DOHH2 (cell line): ENCODE results near the gene CRYGN.

Experiments used
- H3F3A ChIP-seq: fragments of 200-600 bp; sonication (generic), shearing (Covaris generic); 2 replicates; pipeline ENCODE4 v1.6.0; 2016; ENCODE audit warnings: antibody characterized with exemption, mild to moderate bottlenecking; ENCODE audit not compliant: control insufficient read depth, insufficient read depth
- H3K27ac ChIP-seq: fragments of 200-600 bp; sonication (generic); 2 replicates; pipeline ENCODE4 v1.5.1; 2014; ENCODE audit warnings: low read depth, mild to moderate bottlenecking, low read length, moderate library complexity
- H3K27me3 ChIP-seq: fragments of 200-600 bp; sonication (generic); 2 replicates; pipeline ENCODE4 v1.6.1; 2014; ENCODE audit warnings: mild to moderate bottlenecking, low read length, mixed read lengths; ENCODE audit not compliant: control insufficient read depth
- H3K36me3 ChIP-seq: fragments of 200-600 bp; sonication (generic); 2 replicates; pipeline ENCODE4 v1.6.1; 2014; ENCODE audit warnings: mild to moderate bottlenecking, low read length, moderate library complexity, mixed read lengths; ENCODE audit not compliant: control insufficient read depth
- H3K4me1 ChIP-seq: fragments of 200-600 bp; sonication (generic); 2 replicates; pipeline ENCODE4 v1.6.1; 2014; ENCODE audit warnings: mild to moderate bottlenecking, low read length, mixed read lengths; ENCODE audit not compliant: control insufficient read depth
- H3K4me2 ChIP-seq: fragments of 200-600 bp; sonication (generic); 2 replicates; pipeline ENCODE4 v1.6.0; 2014; ENCODE audit warnings: mild to moderate bottlenecking, low read length, moderate library complexity
- H3K4me3 ChIP-seq: fragments of 200-600 bp; sonication (generic); 2 replicates; pipeline ENCODE4 v1.5.1; 2014; ENCODE audit warnings: mild to moderate bottlenecking, low read length, mixed read lengths
- H3K79me2 ChIP-seq: fragments of 200-600 bp; sonication (generic); 2 replicates; pipeline ENCODE4 v1.6.1; 2014; ENCODE audit warnings: mild to moderate bottlenecking, low read length, mixed read lengths; ENCODE audit not compliant: control insufficient read depth
- H3K9me2 ChIP-seq: fragments of 200-600 bp; sonication (generic); replicated peaks from 2 replicates; pipeline ENCODE4 v1.6.1; 2014; ENCODE audit warnings: mild to moderate bottlenecking, low read length, mixed read lengths; ENCODE audit not compliant: control insufficient read depth
- H3K9me3 ChIP-seq: fragments of 200-600 bp; sonication (generic); 2 replicates; pipeline ENCODE4 v1.6.1; 2014; ENCODE audit warnings: antibody characterized with exemption, low read length, mixed read lengths; ENCODE audit not compliant: control insufficient read depth, insufficient read depth
- H4K20me1 ChIP-seq: fragments of 200-600 bp; sonication (generic); 2 replicates; pipeline ENCODE4 v1.6.0; 2014; ENCODE audit warnings: low read depth, mild to moderate bottlenecking, antibody characterized with exemption, low read length, moderate library complexity; ENCODE audit not compliant: control insufficient read depth, insufficient read depth
- EZH2phosphoT487 ChIP-seq: fragments of 200-600 bp; sonication (generic); IDR thresholded peaks from 2 replicates; pipeline ENCODE4 v1.6.1; 2017; ENCODE audit warnings: borderline replicate concordance, mild to moderate bottlenecking, antibody characterized with exemption, low read length, moderate library complexity, mixed read lengths
- TF ChIP-seq, protein P1 (sequence below): fragments of 200-600 bp; sonication (generic); IDR thresholded peaks from one replicate; pipeline ENCODE4 v1.5.1; 2014; ENCODE audit warnings: antibody characterized with exemption, mild to moderate bottlenecking, low read depth, low read length; ENCODE audit not compliant: poor library complexity, severe bottlenecking

The CRYGN gene

DNA sequence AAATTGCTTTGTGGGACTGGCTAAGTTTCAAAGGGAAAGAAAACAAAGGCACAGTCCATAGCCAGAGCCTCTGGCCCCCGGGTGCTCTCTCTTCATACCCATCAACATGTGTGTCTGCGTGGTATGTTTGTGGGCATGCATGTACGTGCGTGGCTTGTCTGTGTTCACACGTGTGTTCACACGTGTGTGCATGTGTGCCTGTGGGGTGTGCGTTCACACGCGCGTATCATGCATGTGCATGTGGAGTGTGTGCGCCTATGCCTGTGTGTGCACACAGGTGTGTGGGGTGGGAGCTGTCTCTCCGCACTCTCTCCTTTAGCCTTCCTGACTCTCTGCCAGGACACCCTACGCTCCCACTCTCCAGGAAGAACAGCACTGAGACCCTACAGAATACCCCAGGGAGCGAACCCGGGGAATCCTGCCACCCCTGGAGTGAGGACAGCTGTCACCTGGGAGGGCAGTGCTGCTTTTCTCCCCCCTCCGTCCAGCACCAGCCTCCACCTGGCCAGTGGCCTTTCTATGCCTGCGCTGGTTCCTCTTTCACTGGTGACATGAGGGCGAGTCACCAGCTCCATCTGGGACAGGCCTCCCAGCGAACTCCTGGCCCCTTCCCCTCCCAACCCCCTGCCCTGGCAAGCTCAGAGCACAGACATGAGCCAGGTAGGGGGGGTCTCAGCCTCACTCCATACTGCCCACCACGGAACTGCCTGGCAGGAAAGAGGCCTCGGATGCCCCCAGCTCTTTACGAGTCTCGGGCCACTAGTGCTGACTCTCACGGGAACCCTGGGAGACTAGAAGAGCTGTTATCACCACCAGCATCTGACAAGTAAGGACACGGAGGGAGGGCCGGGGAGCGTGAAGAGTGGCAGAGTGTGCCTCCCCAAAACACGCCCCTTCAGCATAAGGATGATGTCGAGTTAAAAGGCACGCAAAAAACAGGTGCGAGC, 46.6 kb downstream of the CRYGN start:
- Histone ChIP-seq H3K9me2 (no peaks in the 10 kb centered on the region), H3K79me2 (no peaks in the 10 kb centered on the region), H3K4me1 (peaks cover 11% of the 10 kb centered on the region), H3K4me3 (no peak overlapping the region), H3K36me3 (no peaks in the 10 kb centered on the region), H4K20me1 (no peaks in the 10 kb centered on the region), H3K27ac (no peak overlapping the region), H3K27me3 (peaks cover 4% of the 10 kb centered on the region; the same call in 1 of the 2 replicates), H3F3A (no peaks in the 10 kb centered on the region), H3K9me3 (no peaks in the 10 kb centered on the region), H3K4me2 (no peak overlapping the region)
- TF ChIP-seq, protein P1, sequence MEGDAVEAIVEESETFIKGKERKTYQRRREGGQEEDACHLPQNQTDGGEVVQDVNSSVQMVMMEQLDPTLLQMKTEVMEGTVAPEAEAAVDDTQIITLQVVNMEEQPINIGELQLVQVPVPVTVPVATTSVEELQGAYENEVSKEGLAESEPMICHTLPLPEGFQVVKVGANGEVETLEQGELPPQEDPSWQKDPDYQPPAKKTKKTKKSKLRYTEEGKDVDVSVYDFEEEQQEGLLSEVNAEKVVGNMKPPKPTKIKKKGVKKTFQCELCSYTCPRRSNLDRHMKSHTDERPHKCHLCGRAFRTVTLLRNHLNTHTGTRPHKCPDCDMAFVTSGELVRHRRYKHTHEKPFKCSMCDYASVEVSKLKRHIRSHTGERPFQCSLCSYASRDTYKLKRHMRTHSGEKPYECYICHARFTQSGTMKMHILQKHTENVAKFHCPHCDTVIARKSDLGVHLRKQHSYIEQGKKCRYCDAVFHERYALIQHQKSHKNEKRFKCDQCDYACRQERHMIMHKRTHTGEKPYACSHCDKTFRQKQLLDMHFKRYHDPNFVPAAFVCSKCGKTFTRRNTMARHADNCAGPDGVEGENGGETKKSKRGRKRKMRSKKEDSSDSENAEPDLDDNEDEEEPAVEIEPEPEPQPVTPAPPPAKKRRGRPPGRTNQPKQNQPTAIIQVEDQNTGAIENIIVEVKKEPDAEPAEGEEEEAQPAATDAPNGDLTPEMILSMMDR: no peak
- TF ChIP-seq EZH2phosphoT487: no peak

DNA sequence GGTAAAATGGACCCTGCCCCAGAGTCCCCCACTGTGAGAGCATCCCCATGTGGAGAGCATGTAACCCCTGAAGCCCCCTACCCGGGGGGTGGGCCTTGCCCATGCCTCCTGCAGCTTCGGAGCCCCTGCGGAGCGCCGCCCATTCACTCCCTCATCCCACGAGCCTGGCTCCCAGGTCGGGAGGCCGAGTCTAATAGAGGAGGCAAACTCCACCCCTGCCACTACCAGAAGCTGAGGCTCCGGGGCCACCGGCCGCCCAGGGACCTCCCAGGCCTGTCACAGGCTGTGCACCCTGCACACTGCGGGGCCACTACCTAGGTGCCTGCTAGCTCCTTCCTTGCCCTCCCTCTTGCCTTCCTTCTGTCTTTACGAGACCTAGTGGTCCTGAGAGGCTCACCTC, 47.5 kb downstream of the CRYGN start:
- Histone ChIP-seq H3K4me1 (peaks cover 3% of the 10 kb centered on the region), H3K9me2 (no peaks in the 10 kb centered on the region), H3F3A (no peaks in the 10 kb centered on the region), H4K20me1 (no peaks in the 10 kb centered on the region), H3K27ac (no peak overlapping the region), H3K27me3 (peaks cover 4% of the 10 kb centered on the region; the same call in 1 of the 2 replicates), H3K79me2 (no peaks in the 10 kb centered on the region), H3K4me2 (no peak overlapping the region), H3K9me3 (no peaks in the 10 kb centered on the region), H3K4me3 (no peak overlapping the region), H3K36me3 (no peaks in the 10 kb centered on the region)
- TF ChIP-seq, protein P1: no peak
- TF ChIP-seq EZH2phosphoT487: no peak

DNA sequence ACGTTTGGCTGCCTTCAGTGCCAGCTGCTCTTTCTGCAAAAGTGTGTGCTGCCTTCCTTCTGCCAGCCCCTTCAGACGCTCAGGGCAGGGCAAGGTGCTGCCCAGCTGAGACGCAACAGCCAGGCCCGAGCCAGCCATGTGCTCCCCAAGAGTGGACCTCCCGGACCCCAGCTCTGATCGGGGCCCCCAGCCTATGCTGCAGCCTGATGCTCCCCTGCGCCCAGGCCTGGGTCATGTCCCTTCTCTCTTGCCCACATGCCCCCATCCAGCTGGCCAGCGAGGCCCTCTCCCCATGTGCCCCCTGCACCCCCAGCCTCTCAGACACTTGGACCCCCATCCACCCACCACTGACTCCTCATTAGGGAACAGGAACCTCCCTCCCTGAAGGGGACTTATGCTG, 47.9 kb downstream of the CRYGN start:
- Histone ChIP-seq H3K79me2 (no peaks in the 10 kb centered on the region), H3K27me3 (peaks cover 4% of the 10 kb centered on the region; the same call in 1 of the 2 replicates), H4K20me1 (no peaks in the 10 kb centered on the region), H3K4me1 (no peaks in the 10 kb centered on the region), H3K4me2 (no peak overlapping the region), H3K27ac (no peak overlapping the region), H3K9me3 (no peaks in the 10 kb centered on the region), H3K9me2 (no peaks in the 10 kb centered on the region), H3K36me3 (no peaks in the 10 kb centered on the region), H3K4me3 (no peak overlapping the region), H3F3A (no peaks in the 10 kb centered on the region)
- no peak for TF ChIP-seq EZH2phosphoT487
- TF ChIP-seq, protein P1: no peak
